ENCODE results near the gene ITIH3. TPM values are rescaled to one million over a fixed set of nuclear protein-coding genes. Genes with fewer than 3 reads are reported as not detected.

ITIH3 gene
- total RNA-seq, 4 donors from 2014 or later, result 0.83 to 3.2 (median 1.5) TPM

DNA sequence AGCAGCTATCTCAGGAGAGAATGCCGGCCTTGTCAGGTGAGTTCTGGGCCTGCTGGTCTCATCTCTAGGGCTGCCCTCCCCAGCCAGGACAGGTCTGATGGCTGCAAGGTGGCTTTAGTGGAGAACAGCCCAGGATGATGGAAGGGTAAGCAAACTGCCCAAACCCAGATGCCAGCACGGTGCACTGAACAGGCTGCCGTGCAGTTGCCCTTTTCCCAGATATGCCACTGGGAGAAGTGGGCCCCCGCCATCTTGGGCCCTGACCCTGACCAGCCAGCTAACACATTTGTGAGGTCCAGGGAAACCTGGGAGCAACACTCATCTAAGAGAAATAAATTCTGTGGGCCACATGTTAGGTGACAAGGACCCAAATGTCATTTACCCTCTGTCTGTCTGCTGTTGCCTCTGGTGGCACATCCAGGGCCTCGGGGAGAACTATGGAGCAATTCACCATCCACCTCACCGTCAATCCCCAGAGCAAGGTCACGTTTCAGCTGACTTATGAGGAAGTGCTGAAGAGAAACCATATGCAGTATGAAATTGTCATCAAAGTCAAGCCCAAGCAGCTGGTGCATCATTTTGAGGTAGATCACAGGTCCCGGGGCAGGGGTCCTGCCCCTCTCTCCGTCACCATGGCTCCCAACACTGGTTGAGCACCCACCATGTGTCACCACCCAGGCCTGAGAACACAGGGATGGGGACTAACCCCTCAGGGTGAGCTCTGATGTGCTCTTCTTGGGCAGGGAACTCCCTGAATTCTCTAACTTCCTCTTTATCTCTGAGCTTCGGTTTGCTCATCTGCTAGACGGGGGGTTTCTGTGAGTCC is 15.4 kb upstream of the ITIH3 start:
- Histone ChIP-seq H3K27me3 (peaks cover 0 to 5% (median 0%) of the 10 kb centered on the region in 4 donors), H3K27ac (replicated peaks in 1 of 4) (no peak overlapping the region), H3K36me3 (no peaks in the 10 kb centered on the region), H3K4me1 (no peaks in the 10 kb centered on the region), H3K9me3 (no peaks in the 10 kb centered on the region), H3K4me3 (no peak overlapping the region)
- WGBS, result 72% methylated on average over 5 of the region's 11 CpGs
- TF ChIP-seq EP300 (IDR thresholded peaks at IDR 0.05) (no peak), POLR2A (IDR thresholded peaks at IDR 0.05; ENCODE audit: low read depth) (no peak), POLR2AphosphoS5 (IDR thresholded peaks at IDR 0.05) (no peak)
- TF ChIP-seq, protein P1, sequence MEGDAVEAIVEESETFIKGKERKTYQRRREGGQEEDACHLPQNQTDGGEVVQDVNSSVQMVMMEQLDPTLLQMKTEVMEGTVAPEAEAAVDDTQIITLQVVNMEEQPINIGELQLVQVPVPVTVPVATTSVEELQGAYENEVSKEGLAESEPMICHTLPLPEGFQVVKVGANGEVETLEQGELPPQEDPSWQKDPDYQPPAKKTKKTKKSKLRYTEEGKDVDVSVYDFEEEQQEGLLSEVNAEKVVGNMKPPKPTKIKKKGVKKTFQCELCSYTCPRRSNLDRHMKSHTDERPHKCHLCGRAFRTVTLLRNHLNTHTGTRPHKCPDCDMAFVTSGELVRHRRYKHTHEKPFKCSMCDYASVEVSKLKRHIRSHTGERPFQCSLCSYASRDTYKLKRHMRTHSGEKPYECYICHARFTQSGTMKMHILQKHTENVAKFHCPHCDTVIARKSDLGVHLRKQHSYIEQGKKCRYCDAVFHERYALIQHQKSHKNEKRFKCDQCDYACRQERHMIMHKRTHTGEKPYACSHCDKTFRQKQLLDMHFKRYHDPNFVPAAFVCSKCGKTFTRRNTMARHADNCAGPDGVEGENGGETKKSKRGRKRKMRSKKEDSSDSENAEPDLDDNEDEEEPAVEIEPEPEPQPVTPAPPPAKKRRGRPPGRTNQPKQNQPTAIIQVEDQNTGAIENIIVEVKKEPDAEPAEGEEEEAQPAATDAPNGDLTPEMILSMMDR (IDR thresholded peaks at IDR 0.05), result no peak
- peak; percentile 91 for DNase-seq (ENCODE audit: extremely low spot score)
- intact Hi-C loops (cut with DNase I), result loop anchor here (10.0 kb wide), 3 partner anchors 116 to 296 kb away; partner anchors contain the start of gene STIMATE

DNA sequence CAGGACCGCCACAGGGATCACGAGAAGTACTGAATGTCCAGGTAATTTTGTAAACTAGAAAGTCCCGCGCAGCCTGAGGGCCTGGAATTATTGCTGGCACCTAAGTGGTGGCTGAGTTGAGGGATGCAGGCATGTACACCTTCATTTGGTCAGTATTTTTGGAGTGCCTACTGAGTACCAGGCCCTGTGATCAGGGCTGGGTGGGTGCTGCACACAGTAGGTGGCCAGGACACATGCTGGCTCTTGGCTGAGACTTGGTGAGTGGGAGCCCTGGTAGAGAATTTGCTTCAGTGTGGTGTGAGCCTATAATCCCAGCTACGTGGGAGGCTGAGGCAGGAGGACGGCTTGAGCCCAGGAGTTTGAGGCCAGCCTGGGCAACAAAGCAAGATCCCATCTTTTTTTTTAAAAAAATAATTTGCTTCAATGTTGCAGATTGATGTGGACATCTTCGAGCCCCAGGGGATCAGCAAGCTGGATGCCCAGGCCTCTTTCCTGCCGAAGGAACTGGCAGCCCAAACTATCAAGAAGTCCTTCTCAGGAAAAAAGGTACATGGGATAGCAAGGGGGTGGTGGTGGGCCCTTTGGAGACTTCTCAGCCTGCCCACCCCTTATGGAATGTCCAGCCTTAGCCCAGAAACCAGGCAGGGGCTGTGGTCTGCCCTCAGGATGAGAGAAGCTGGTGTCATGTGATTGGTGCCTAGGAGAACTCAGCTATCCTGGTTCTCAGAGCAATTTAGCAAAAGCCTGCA is 14.6 kb upstream of the ITIH3 start:
- Histone ChIP-seq H3K9me3 (no peaks in the 10 kb centered on the region), H3K27me3 (peaks cover 0 to 5% (median 0%) of the 10 kb centered on the region in 4 donors), H3K27ac (replicated peaks in 1 of 4) (no peak overlapping the region), H3K4me3 (no peak overlapping the region), H3K4me1 (no peaks in the 10 kb centered on the region), H3K36me3 (no peaks in the 10 kb centered on the region)
- DNase-seq (ENCODE audit: extremely low spot score), result peak; percentile 90
- intact Hi-C loops (cut with DNase I), result loop anchor here (10.0 kb wide), 3 partner anchors 115 to 295 kb away; partner anchors contain the start of gene STIMATE
- TF ChIP-seq POLR2AphosphoS5 (IDR thresholded peaks at IDR 0.05) (no peak), EP300 (IDR thresholded peaks at IDR 0.05) (no peak), POLR2A (IDR thresholded peaks at IDR 0.05; ENCODE audit: low read depth) (no peak)
- TF ChIP-seq, protein P1 (IDR thresholded peaks at IDR 0.05), result no peak
- WGBS, result 86% methylated on average over 8 of the region's 8 CpGs

DNA sequence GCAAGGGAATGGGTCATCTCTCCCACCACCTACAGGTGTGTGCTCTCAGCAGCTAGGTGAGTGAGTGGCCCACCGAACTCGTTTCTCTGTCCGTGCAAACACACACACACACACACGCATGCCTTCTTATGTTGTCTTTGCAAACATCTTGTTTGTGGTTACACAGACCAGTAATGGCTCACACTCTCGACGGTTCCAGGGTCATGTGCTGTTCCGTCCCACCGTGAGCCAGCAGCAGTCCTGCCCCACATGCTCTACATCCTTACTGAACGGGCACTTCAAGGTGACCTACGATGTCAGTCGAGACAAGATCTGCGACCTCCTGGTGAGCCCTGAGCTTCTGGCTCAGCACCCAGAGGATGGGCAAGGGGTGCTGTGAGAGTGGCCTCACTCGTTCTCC is 12.9 kb upstream of the ITIH3 start:
- intact Hi-C loops (cut with DNase I), result no loop called here
- no peak overlapping the region for H3K27ac ChIP-seq (replicated peaks in 1 of 4)
- H3K9me3 ChIP-seq, result no peaks in the 10 kb centered on the region
- no peaks in the 10 kb centered on the region for H3K36me3 ChIP-seq
- WGBS, result 75% methylated on average over 13 of the region's 13 CpGs
- peaks cover 0 to 5% (median 0%) of the 10 kb centered on the region in 4 donors for H3K27me3 ChIP-seq
- TF ChIP-seq EP300 (IDR thresholded peaks at IDR 0.05) (no peak), POLR2AphosphoS5 (IDR thresholded peaks at IDR 0.05) (no peak), POLR2A (IDR thresholded peaks at IDR 0.05; ENCODE audit: low read depth) (no peak)
- TF ChIP-seq, protein P1 (IDR thresholded peaks at IDR 0.05), result no peak
- H3K4me1 ChIP-seq, result no peaks in the 10 kb centered on the region
- no peak overlapping the region for H3K4me3 ChIP-seq
- DNase-seq (ENCODE audit: extremely low spot score), result no peak

DNA sequence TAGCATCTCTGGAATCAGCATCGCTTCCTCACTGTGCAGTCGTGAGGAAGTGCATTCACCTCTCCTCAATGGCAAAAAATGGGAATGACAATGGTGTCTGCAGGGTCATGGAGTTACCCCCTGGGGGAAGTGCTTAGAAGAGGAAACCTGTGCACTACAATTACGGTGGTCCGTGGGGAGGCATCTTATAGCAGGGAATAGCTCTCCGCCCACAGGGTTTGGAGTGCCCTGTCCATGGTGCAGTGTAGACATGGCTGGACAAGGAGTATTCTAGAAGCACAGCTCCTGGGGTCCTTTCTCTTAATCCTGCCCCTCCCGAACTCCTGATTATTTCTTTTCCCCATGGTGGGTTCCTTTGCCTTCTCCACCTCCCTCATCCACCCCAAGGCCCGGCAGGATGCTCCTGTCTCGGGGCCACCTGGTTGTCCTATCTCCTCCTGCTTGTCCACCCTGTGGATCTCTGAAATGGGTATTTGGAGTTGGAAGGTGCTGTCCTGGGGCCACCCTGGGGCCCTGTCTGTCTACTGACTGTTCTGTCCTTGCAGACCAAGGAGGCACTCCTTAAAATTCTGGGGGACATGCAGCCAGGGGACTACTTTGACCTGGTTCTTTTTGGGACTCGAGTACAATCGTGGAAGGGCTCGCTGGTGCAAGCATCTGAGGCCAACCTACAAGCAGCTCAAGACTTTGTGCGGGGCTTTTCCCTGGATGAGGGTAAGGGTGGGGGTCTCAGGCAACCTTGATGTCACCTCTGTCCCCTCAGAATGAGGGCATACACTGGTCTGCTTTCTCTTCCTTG is 12.0 kb upstream of the ITIH3 start:
- Histone ChIP-seq H3K9me3 (no peaks in the 10 kb centered on the region), H3K4me1 (no peaks in the 10 kb centered on the region), H3K36me3 (no peaks in the 10 kb centered on the region), H3K27me3 (peaks cover 0 to 5% (median 0%) of the 10 kb centered on the region in 4 donors), H3K27ac (replicated peaks in 1 of 4) (no peak overlapping the region), H3K4me3 (no peak overlapping the region)
- no peak for DNase-seq (ENCODE audit: extremely low spot score)
- 69% methylated on average over 12 of the region's 12 CpGs for WGBS
- intact Hi-C loops (cut with DNase I), result no loop called here
- TF ChIP-seq, protein P1 (IDR thresholded peaks at IDR 0.05), result no peak
- TF ChIP-seq POLR2A (IDR thresholded peaks at IDR 0.05; ENCODE audit: low read depth) (no peak), POLR2AphosphoS5 (IDR thresholded peaks at IDR 0.05) (no peak), EP300 (IDR thresholded peaks at IDR 0.05) (no peak)

Data from esophagus muscularis mucosa (tissue), 4 donors.